Naive thymus-derived CD8-positive, alpha-beta T cell (primary cell): Measurements from ENCODE around the gene VPS36. TPM values are rescaled to one million over a fixed set of nuclear protein-coding genes. Genes with fewer than 3 reads are reported as not detected.
"Not testable (repeated sequence)": the region's sequence is repeated elsewhere in the genome, so short reads cannot be mapped to it uniquely, and the experiment has no call there.

Source experiments
- ATAC-seq, 2 donors: fragments of 150-1000 bp; cut with Tn5 transposase in 1 of 2; sonication (Bioruptor Pico), chemical (Tn5 transposase) in 1 of 2; 1 replicate in 1 of 2; 2 replicates in 1 of 2; pipeline ENCODE4 v1.10.0; 2021; ENCODE audit warnings: mild to moderate bottlenecking in 2 of 2, moderate library complexity in 2 of 2
- POLR2A ChIA-PET: fragments of 350-600 bp; sonication (Branson Sonifier 250); formaldehyde crosslinking; loops from one replicate; lab custom pipeline; 2021; ENCODE audit warnings: antibody characterized with exemption; lab: Charles Lee
- DNase-seq, 10 donors: peaks; one replicate each; pipeline versions ENCODE4 v3.0.0 to v3.0.0-alpha.2; 2020 to 2022
- H3K27ac Mint-ChIP-seq, 10 donors: one replicate each; pipeline ENCODE4 v1.8.0; 2020 to 2022; ENCODE audit warnings: mild to moderate bottlenecking in 10 of 10, mixed read lengths in 10 of 10, moderate library complexity in 4 of 10, inconsistent platforms in 1 of 10
- H3K27me3 Mint-ChIP-seq, 5 donors: one replicate each; pipeline ENCODE4 v1.8.0; 2021 to 2022; ENCODE audit warnings: mixed read lengths in 5 of 5
- H3K36me3 Mint-ChIP-seq, 3 donors: one replicate each; pipeline ENCODE4 v1.8.0; 2020 to 2022; ENCODE audit warnings: mixed read lengths in 3 of 3, mild to moderate bottlenecking in 2 of 3, inconsistent platforms in 1 of 3
- H3K4me1 Mint-ChIP-seq, 4 donors: one replicate each; pipeline ENCODE4 v1.8.0; 2021 to 2022; ENCODE audit warnings: mixed read lengths in 4 of 4
- H3K4me3 Mint-ChIP-seq, 10 donors: one replicate each; pipeline ENCODE4 v1.8.0; 2020 to 2022; ENCODE audit warnings: mild to moderate bottlenecking in 10 of 10, mixed read lengths in 10 of 10, moderate library complexity in 6 of 10, inconsistent platforms in 1 of 10
- H3K9me3 Mint-ChIP-seq, 9 donors: one replicate each; pipeline ENCODE4 v1.8.0; 2020 to 2022; ENCODE audit warnings: mixed read lengths in 9 of 9, mild to moderate bottlenecking in 3 of 9, inconsistent platforms in 1 of 9, moderate library complexity in 1 of 9
- polyA plus RNA-seq, 3 donors: library from polyadenylated mRNA; unstranded; fragments of 300-500 nt; fragmentation: Illumina TruSeq; gene quantifications; one replicate each; pipeline ENCODE4 v1.2.3, GENCODE V29; 2021
- total RNA-seq, 8 experiments: library from RNA in 2 of 8; stranded (reverse) in 2 of 8; gene quantifications; one replicate each; pipeline ENCODE4 v1.2.3 and lab custom pipeline; 2021 to 2026

Gene VPS36, protein sequence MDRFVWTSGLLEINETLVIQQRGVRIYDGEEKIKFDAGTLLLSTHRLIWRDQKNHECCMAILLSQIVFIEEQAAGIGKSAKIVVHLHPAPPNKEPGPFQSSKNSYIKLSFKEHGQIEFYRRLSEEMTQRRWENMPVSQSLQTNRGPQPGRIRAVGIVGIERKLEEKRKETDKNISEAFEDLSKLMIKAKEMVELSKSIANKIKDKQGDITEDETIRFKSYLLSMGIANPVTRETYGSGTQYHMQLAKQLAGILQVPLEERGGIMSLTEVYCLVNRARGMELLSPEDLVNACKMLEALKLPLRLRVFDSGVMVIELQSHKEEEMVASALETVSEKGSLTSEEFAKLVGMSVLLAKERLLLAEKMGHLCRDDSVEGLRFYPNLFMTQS
- total RNA-seq (10 to 100 TPM; 65.3 to 65.4 TPM), polyA plus RNA-seq (10 to 100 TPM; 33.2 to 38.2 (median 36.6) TPM), total RNA-seq (lab: John Stamatoyannopoulos, UW) (46.1 to 84.0 (median 72.6) reads per million in 6 experiments)

DNA sequence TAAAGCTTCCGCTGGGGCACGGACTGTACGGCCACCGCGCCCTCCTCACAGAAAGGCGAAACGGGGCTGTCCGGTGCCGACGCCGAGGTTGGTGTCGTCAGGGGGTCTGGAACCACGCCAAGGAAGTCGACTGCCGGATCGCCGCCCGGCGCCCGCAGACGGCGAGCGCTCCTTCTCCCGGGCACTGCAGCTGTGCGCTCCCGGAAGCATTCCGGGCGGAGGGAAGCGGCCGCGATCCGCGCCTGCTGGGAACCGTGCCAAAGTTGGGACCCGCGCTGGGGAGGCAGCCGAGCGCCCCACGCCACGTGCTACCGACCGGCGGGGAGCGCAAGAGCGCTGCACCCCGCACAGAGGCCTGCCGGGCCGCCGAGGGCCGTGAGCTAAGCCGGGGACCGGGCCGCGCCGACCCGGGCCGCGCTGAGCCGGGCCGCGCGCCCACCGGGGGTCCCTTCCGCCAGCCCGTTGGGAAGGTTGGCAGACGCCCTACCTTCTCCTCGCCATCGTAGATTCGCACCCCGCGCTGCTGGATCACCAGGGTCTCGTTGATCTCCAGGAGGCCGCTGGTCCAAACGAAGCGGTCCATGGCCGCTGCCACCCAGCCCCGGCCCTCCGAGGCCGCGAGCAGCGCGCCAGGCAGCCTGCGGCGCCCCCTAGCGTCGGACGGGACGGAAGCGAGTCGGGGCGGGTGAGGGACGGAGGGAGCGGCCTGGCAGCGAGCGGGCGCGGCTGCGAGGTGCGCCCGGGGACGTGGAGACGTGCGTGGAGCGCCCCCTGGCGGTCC is at the start of gene VPS36:
Gene VPS36, minus strand, starts transcription at position 623 of the 781 bp plus-strand sequence. Its CDS starts 40 bp downstream, at position 583.
- ATAC-seq = peak; percentile 65 to 68
- POLR2A ChIA-PET = interaction anchor here (0.9 to 3.3 kb wide), 6 partner anchors 19 to 997 kb away, joined by 3 to 17 read pairs (median 5); partner anchors contain the start of genes INTS6 and SUGT1
- DNase-seq = peak; percentile 84 to 97 (median 95)
- H3K27me3 Mint-ChIP-seq = no peaks in the 10 kb centered on the region
- peaks cover 22 to 52% (median 47%) of the 10 kb centered on the region in 4 donors for H3K4me1 Mint-ChIP-seq
- peaks cover 0 to 9% (median 2%) of the 10 kb centered on the region in 3 donors for H3K36me3 Mint-ChIP-seq
- peak within 1 kb of the TSS; percentile 85 to 97 (median 92) for H3K4me3 Mint-ChIP-seq
- peak within 1 kb of the TSS; percentile 81 to 96 (median 90) for H3K27ac Mint-ChIP-seq
- no peaks in the 10 kb centered on the region for H3K9me3 Mint-ChIP-seq

- H3K4me3 Mint-ChIP-seq, H3K27me3 Mint-ChIP-seq, H3K27ac Mint-ChIP-seq, DNase-seq, H3K4me1 Mint-ChIP-seq, H3K36me3 Mint-ChIP-seq, POLR2A ChIA-PET: not testable (repeated sequence)
- peaks cover 0 to 13% (median 9%) of the 10 kb centered on the region in 9 donors for H3K9me3 Mint-ChIP-seq
- ATAC-seq = peak in 1 of 2 donors; percentile 47
Observed at GRCh38 chr13:52497979-52498378, 47.5 kb upstream of the VPS36 start.

- ATAC-seq, H3K27me3 Mint-ChIP-seq, POLR2A ChIA-PET, H3K9me3 Mint-ChIP-seq, H3K36me3 Mint-ChIP-seq, H3K4me1 Mint-ChIP-seq, DNase-seq, H3K4me3 Mint-ChIP-seq, H3K27ac Mint-ChIP-seq: not testable (repeated sequence)
Observed at GRCh38 chr13:52494241-52494640, 43.8 kb upstream of the VPS36 start.

DNA sequence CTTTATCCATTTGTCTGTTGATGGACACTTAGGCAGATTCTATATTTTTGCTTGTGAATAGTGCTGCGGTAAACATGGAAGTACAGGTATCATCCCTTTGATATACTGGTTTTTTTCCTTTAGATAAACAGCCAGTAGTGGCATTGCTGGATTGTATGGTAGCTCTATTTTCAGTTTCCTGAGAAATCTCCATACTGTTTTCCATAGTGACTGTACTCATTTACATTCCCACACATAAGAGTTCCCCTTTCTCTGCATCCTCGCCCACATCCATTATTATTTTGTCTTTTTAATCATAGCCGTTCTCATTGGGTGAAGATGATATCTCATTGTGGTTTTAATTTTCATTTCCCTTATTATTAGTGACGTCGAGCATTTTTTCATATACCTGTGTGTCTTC is 40.6 kb upstream of the VPS36 start:
- H3K4me3 Mint-ChIP-seq, H3K27me3 Mint-ChIP-seq, ATAC-seq, H3K36me3 Mint-ChIP-seq, DNase-seq, H3K9me3 Mint-ChIP-seq, POLR2A ChIA-PET, H3K4me1 Mint-ChIP-seq, H3K27ac Mint-ChIP-seq: not testable (repeated sequence)

DNA sequence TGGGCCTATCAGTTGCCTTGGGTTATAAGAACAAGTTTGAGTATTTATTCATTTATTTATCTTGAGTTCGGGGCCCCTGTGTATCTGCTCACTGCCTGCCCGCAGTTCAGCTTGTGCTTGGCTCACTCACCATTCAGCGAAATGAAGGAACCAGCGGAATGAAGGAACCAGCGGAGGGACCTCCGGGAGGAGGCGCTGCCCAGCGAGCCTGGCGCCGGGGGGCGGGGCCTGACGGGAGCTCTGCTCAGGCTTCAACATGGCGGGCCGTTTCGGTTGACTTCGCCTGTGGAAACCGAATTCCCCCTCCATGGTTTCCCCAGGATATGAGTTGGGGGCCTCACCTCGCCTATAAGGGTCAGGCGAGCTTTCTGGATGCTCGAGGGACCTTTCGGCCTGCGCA is 38.3 kb upstream of the VPS36 start:
- H3K9me3 Mint-ChIP-seq, H3K27me3 Mint-ChIP-seq, POLR2A ChIA-PET, H3K4me3 Mint-ChIP-seq, H3K4me1 Mint-ChIP-seq, DNase-seq, ATAC-seq, H3K36me3 Mint-ChIP-seq, H3K27ac Mint-ChIP-seq: not testable (repeated sequence)

DNA sequence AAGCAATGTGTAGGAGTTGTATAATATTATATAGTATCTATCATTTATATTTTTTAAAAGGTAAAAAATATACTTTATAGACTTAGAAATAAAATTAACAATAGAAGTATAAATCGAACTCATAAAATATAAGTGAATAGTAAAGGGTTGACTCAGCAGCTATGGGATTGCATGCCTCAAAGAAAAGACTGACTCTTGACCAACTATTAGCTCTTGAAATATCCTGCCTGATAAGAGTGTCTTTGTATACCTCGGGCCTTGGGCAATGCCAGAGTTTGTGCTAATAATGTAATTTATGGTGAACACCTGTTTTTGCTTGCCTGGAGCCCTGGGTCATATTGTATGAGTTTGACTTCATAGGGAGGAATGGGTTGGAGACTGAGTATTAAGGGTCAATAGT is 36.6 kb upstream of the VPS36 start:
- H3K4me3 Mint-ChIP-seq, H3K36me3 Mint-ChIP-seq, H3K27me3 Mint-ChIP-seq, H3K4me1 Mint-ChIP-seq, H3K9me3 Mint-ChIP-seq, H3K27ac Mint-ChIP-seq, DNase-seq, ATAC-seq, POLR2A ChIA-PET: not testable (repeated sequence)

DNA sequence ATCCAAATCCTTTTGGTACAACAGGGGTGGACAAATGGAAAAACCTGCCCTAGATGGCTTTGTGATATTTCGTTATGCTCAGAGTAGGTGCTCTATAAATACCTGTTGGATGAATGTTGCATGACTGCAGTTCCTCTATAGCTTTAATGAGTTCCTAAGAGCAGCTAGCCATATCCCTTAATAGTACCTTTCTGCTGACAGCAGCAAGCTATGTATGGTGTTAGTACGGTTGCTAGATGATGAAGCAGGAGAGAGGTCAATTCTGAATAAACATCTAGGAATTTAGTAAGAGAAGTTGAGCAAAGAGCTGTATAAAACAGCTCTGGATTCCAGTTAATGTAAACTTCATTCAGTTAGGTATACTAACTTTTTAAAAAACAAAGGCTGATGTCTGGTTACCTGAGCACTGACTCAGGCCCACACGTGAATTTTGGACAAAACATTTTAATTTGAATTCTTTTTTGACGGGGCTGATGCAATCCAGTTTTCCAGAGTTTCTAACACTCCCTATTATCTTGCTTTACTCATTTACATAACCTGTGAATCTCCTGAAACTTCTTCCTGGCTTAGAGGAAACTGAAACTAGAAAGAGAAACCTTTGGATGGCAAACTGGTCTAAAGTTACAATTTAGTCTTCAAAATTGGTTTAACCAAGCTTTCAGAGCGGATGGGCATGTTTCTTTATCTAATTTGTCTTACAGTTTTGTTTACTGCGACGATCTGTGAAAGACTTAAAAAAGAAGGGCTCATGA is 30.4 kb upstream of the VPS36 start:
- H3K27ac Mint-ChIP-seq, H3K36me3 Mint-ChIP-seq, H3K4me1 Mint-ChIP-seq, POLR2A ChIA-PET, DNase-seq, ATAC-seq, H3K27me3 Mint-ChIP-seq, H3K9me3 Mint-ChIP-seq, H3K4me3 Mint-ChIP-seq: not testable (repeated sequence)

DNA sequence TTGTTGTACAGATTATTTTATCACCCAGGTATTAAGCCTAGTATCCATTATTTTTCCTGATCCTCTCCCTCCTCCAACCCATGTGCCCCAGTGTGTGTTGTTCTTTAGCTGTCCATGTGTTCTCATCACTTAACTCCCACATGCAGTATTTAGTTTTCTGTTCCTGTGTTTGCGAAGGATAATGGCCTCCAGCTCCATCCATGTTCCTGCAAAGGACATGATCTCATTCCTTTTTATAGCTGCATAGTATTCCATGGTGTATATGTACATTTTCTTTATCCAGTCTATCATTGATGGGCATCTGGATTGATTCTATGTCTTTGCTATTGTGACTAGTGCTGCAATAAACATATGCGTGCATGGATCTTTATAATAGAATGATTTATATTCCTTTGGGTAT is 18.1 kb upstream of the VPS36 start:
- H3K27ac Mint-ChIP-seq, ATAC-seq, H3K9me3 Mint-ChIP-seq, POLR2A ChIA-PET, DNase-seq, H3K4me3 Mint-ChIP-seq, H3K27me3 Mint-ChIP-seq, H3K4me1 Mint-ChIP-seq: not testable (repeated sequence)
- peaks cover 0 to 61% (median 35%) of the 10 kb centered on the region in 3 donors for H3K36me3 Mint-ChIP-seq

- H3K9me3 Mint-ChIP-seq = peaks cover 0 to 3% (median 0%) of the 10 kb centered on the region in 9 donors
- no peaks in the 10 kb centered on the region for H3K27me3 Mint-ChIP-seq
- POLR2A ChIA-PET = no interaction called here
- H3K27ac Mint-ChIP-seq = no peak overlapping the region
- DNase-seq = no peak
- H3K4me1 Mint-ChIP-seq = peaks cover 16 to 28% (median 20%) of the 10 kb centered on the region in 4 donors
- H3K36me3 Mint-ChIP-seq = peaks cover 0 to 73% (median 37%) of the 10 kb centered on the region in 3 donors
- H3K4me3 Mint-ChIP-seq = no peak overlapping the region
- ATAC-seq = no peak
Observed at GRCh38 chr13:52463526-52463925, 13.1 kb upstream of the VPS36 start.

DNA sequence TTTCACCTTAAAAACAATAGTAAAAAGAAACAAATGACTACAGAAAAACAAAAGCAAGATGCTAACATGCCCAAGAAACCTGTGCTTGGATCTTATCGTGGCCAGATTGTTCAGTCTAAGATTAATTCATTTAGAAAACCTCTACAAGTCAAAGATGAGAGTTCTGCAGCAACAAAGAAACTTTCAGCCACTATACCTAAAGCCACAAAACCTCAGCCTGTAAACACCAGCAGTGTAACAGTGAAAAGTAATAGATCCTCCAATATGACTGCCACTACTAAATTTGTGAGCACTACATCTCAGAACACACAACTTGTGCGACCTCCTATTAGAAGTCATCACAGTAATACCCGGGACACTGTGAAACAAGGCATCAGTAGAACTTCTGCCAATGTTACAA is 10.8 kb upstream of the VPS36 start:
- POLR2A ChIA-PET = no interaction called here
- Mint-ChIP-seq H3K27ac (peak overlapping the region in 5 of 10 donors; percentile 14 to 75 (median 44)), H3K4me3 (peak overlapping the region in 2 of 10 donors; percentile 4 to 14), H3K36me3 (peaks cover 0 to 58% (median 26%) of the 10 kb centered on the region in 3 donors), H3K9me3 (no peaks in the 10 kb centered on the region), H3K27me3 (no peaks in the 10 kb centered on the region), H3K4me1 (peaks cover 17 to 35% (median 28%) of the 10 kb centered on the region in 4 donors)
- DNase-seq = no peak
- ATAC-seq = no peak

- H3K36me3 Mint-ChIP-seq = peaks cover 0 to 45% (median 15%) of the 10 kb centered on the region in 3 donors
- ATAC-seq = no peak
- no peaks in the 10 kb centered on the region for H3K9me3 Mint-ChIP-seq
Observed at GRCh38 chr13:52459668-52460067, 9.2 kb upstream of the VPS36 start.

DNA sequence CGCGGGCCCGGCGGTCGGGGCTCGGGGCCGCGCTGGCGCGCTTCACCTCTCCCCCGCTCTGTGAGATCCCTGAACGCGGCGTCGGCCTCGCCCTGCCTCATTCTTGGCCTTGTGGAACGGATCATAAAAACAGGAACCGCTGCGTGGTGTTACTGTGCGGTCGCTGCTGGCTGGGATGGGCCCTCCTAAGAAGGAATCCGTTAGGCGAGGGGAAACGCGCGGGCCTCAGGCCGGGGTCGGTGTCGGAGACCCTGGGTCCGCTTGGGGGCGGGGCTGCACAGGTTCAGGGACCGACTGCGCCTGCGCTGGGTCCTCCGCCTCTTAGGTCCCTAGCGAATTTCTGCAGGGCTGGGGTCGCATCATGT is 5.2 kb upstream of the VPS36 start:
- ATAC-seq (peak; percentile 40 to 44), DNase-seq (peak; percentile 51 to 85 (median 75))
- no peaks in the 10 kb centered on the region for H3K9me3 Mint-ChIP-seq
- peaks cover 0 to 1% (median 0%) of the 10 kb centered on the region in 5 donors for H3K27me3 Mint-ChIP-seq
- peaks cover 17 to 40% (median 33%) of the 10 kb centered on the region in 4 donors for H3K4me1 Mint-ChIP-seq
- H3K4me3 Mint-ChIP-seq = peak overlapping the region; percentile 77 to 99 (median 96)
- peaks cover 0 to 8% (median 0%) of the 10 kb centered on the region in 3 donors for H3K36me3 Mint-ChIP-seq
- peak overlapping the region; percentile 87 to 100 (median 98) for H3K27ac Mint-ChIP-seq
- POLR2A ChIA-PET = interaction anchor here (1.5 kb wide), 1 partner anchor 197 kb away, joined by 9 read pairs; the partner anchor contains the start of gene SUGT1

More at GRCh38 chr13:52459668-52460067, 9.2 kb upstream of the VPS36 start:
- peaks cover 0 to 1% (median 0%) of the 10 kb centered on the region in 5 donors for H3K27me3 Mint-ChIP-seq
- no peak overlapping the region for H3K4me3 Mint-ChIP-seq
- DNase-seq = no peak
- POLR2A ChIA-PET = no interaction called here
- H3K4me1 Mint-ChIP-seq = peaks cover 22 to 43% (median 36%) of the 10 kb centered on the region in 4 donors
- H3K27ac Mint-ChIP-seq = no peak overlapping the region
